Esophagus squamous epithelium (tissue), 4 donors: ENCODE results near the gene ACTR10.

Source experiments
- POLR2A ChIP-seq, 4 donors: fragments of 450-650 bp; IDR thresholded peaks; one replicate each; pipeline ENCODE4 v1.6.1; 2017; ENCODE audit warnings: antibody characterized with exemption in 4 of 4, mild to moderate bottlenecking in 4 of 4, moderate library complexity in 3 of 4
- TF ChIP-seq, protein P1 (sequence below), 6 experiments: fragments of 450-650 bp in 4 of 6; fragments of 200-600 bp in 2 of 6; sonication (generic) in 2 of 6; IDR thresholded peaks; one replicate each; pipeline ENCODE4 v1.5.1; 2016 to 2019; ENCODE audit warnings: antibody characterized with exemption in 6 of 6, mild to moderate bottlenecking in 4 of 6, moderate library complexity in 4 of 6

DNA sequence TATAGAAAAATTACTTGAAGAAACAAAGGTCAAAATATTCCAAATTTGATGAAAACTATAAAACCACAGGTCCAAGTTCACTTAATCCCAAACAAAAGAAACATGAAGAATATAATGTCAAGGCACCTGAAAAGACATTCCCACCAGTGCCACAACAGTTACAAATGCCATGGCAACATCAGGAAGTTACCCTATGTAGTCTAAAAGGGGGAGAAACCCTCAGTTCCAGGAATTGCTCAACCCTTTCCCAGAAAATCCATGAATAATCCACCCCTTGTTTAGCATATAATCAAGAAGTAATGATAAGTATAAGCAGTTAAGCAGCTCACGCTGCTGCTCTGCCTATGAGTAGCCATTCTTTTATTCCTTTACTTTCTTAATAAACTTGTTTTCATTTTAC is 3.8 kb upstream of the ACTR10 start:
- TF ChIP-seq, protein P1, sequence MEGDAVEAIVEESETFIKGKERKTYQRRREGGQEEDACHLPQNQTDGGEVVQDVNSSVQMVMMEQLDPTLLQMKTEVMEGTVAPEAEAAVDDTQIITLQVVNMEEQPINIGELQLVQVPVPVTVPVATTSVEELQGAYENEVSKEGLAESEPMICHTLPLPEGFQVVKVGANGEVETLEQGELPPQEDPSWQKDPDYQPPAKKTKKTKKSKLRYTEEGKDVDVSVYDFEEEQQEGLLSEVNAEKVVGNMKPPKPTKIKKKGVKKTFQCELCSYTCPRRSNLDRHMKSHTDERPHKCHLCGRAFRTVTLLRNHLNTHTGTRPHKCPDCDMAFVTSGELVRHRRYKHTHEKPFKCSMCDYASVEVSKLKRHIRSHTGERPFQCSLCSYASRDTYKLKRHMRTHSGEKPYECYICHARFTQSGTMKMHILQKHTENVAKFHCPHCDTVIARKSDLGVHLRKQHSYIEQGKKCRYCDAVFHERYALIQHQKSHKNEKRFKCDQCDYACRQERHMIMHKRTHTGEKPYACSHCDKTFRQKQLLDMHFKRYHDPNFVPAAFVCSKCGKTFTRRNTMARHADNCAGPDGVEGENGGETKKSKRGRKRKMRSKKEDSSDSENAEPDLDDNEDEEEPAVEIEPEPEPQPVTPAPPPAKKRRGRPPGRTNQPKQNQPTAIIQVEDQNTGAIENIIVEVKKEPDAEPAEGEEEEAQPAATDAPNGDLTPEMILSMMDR (IDR thresholded peaks at IDR 0.05), result no peak
- no peak for TF ChIP-seq POLR2A (IDR thresholded peaks at IDR 0.05)
